GM21717 (cell line): ENCODE data around the gene NFIC.

Experiments
- ATAC-seq: cut with Tn5 transposase; IDR thresholded peaks from one replicate; pipeline ENCODE4 v1.9.1; 2021; ENCODE audit warnings: mild to moderate bottlenecking, moderate library complexity; ENCODE audit not compliant: unreplicated experiment

NFIC gene

GRCh38 chr19:3481241-3482090 is 115.1 kb downstream of the NFIC start:
- no peak for ATAC-seq

GRCh38 chr19:3482507-3483225 is 116.3 kb downstream of the NFIC start:
- no peak for ATAC-seq

- no peak for ATAC-seq
Measured at GRCh38 chr19:3483226-3483628, 116.8 kb downstream of the NFIC start, which contains the start of gene SMIM44. Gene SMIM44 (minus strand): TSS chr19:3483441. CDS start chr19:3483403, 38 bp downstream.

GRCh38 chr19:3491396-3492119 is 125.2 kb downstream of the NFIC start:
- no peak for ATAC-seq

GRCh38 chr19:3492131-3492839 is 125.9 kb downstream of the NFIC start:
- ATAC-seq, result no peak

GRCh38 chr19:3492919-3493318 is 126.5 kb downstream of the NFIC start:
- no peak for ATAC-seq

GRCh38 chr19:3493651-3494050 is 127.3 kb downstream of the NFIC start:
- no peak for ATAC-seq

GRCh38 chr19:3494051-3494450 is 127.7 kb downstream of the NFIC start:
- ATAC-seq, result no peak

GRCh38 chr19:3494559-3494958 is 128.2 kb downstream of the NFIC start:
- ATAC-seq, result no peak

- ATAC-seq, result no peak
Measured at GRCh38 chr19:3496392-3497273, 130.2 kb downstream of the NFIC start.

GRCh38 chr19:3497757-3498520 is 131.6 kb downstream of the NFIC start:
- ATAC-seq, result no peak

GRCh38 chr19:3499738-3500428 is 133.5 kb downstream of the NFIC start:
- ATAC-seq, result no peak

GRCh38 chr19:3500429-3501101 is 134.2 kb downstream of the NFIC start, which contains the start of gene DOHH:
Gene DOHH (minus strand): TSS chr19:3500674. CDS start chr19:3496814, 3,860 bp downstream.
- peak; percentile 68 for ATAC-seq

GRCh38 chr19:3501780-3502179 is 135.4 kb downstream of the NFIC start:
- no peak for ATAC-seq

- ATAC-seq, result no peak
Measured at GRCh38 chr19:3503036-3503572, 136.7 kb downstream of the NFIC start.

GRCh38 chr19:3504735-3505134 is 138.4 kb downstream of the NFIC start:
- ATAC-seq, result no peak

GRCh38 chr19:3505598-3506383 is 139.4 kb downstream of the NFIC start, which contains the start of gene FZR1:
Gene FZR1 (plus strand): TSS chr19:3506311. CDS start chr19:3522990, 16,679 bp downstream.
- peak; percentile 66 for ATAC-seq
